NB4 (cell line): ENCODE measurements around the gene SHB.

Experiments used
- TF ChIP-seq, protein P1 (sequence below): IDR thresholded peaks from one replicate; pipeline ENCODE4 v1.5.1; 2012; ENCODE audit warnings: low read depth, low read length
- TF ChIP-seq, protein P2 (sequence below): IDR thresholded peaks from 2 replicates; pipeline ENCODE4 v1.6.1; 2011; ENCODE audit warnings: low read depth, low read length

DNA sequence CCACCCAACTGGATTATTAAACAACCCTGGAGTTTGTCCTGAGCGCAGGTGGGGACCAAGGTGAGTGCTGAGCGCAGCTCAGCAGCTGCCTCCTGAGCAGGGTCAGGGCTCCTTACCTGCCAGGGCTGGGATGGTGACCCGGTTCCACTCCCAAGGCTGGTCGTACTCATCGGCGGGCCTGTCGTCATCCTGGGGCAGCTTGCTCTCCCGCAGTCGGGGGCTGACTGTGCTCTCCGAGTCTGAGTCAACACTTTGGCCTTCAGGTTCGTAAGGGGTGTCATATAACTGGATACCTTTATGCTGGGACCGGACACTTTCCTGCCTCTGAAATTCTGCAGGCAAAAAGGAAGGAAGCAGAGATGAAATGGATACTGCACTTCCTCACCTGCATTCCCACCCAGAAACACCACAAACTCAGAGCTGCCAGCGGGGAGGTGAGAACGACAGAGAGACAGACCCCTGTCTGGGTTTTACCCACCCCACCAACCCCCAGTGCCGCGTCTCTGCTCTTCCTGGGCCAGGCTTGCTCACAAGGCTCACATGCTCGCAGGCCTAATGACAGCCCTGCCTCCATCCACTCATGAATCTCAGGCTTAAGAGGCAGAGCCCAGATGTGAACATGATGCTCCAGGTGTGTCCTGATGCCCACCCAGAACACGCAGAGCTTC is 94.4 kb downstream of the SHB start:
- TF ChIP-seq, protein P1, sequence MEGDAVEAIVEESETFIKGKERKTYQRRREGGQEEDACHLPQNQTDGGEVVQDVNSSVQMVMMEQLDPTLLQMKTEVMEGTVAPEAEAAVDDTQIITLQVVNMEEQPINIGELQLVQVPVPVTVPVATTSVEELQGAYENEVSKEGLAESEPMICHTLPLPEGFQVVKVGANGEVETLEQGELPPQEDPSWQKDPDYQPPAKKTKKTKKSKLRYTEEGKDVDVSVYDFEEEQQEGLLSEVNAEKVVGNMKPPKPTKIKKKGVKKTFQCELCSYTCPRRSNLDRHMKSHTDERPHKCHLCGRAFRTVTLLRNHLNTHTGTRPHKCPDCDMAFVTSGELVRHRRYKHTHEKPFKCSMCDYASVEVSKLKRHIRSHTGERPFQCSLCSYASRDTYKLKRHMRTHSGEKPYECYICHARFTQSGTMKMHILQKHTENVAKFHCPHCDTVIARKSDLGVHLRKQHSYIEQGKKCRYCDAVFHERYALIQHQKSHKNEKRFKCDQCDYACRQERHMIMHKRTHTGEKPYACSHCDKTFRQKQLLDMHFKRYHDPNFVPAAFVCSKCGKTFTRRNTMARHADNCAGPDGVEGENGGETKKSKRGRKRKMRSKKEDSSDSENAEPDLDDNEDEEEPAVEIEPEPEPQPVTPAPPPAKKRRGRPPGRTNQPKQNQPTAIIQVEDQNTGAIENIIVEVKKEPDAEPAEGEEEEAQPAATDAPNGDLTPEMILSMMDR = no peak
- TF ChIP-seq, protein P2, sequence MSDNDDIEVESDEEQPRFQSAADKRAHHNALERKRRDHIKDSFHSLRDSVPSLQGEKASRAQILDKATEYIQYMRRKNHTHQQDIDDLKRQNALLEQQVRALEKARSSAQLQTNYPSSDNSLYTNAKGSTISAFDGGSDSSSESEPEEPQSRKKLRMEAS = no peak
